Activated naive CD4-positive, alpha-beta T cell (primary cell): ENCODE data around the gene NCOA7.
"Not testable (repeated sequence)": the region's sequence is repeated elsewhere in the genome, so short reads cannot be mapped to it uniquely, and the experiment has no call there.

ENCODE experiments used
- DNase-seq, 4 experiments: peaks; one replicate each; lab custom pipeline; 2025; lab: John Stamatoyannopoulos, UW

The NCOA7 gene

DNA sequence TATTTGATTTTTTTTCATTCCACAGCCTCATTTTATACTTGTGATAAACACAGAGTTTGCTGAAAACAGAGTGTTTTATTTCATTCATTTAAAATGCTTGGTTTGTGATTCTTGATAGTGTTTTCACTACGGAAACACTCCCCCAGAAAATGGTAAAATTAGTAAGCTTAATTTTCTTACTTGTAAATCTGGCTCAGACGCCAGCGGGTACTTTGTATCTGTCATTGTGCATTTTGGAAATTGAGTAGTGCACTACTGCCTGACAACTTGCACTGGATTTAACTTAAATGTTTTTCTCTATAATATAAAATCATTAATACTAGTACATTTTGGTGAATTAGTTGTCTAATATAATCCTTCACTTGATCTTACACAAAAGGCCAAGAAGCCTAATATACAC, 128.9 kb downstream of the NCOA7 start:
- no peak for DNase-seq

DNA sequence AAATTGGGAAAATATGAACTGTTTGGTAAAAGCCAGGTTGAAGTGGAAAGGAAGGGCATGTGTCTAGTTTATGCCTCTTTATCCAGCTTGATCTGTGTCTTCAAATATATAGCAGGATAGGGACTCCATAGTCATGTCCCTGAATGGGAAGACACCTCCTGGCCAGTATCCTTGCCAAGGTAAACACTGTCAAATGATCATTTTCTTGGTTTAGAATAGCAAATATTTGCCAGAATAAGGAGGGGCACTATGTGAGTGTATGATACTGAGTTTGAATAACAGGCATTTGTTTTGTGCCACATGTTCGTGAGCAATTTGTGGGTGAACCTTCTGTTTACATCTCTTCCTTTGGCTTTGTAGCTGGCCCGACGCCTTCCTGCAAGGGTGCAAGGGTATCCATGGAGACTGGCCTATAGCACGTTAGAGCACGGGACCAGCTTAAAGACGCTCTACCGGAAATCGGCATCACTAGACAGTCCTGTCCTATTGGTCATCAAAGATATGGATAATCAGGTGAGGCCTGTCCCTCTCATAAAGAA, 131.6 kb downstream of the NCOA7 start:
- DNase-seq: no peak

DNA sequence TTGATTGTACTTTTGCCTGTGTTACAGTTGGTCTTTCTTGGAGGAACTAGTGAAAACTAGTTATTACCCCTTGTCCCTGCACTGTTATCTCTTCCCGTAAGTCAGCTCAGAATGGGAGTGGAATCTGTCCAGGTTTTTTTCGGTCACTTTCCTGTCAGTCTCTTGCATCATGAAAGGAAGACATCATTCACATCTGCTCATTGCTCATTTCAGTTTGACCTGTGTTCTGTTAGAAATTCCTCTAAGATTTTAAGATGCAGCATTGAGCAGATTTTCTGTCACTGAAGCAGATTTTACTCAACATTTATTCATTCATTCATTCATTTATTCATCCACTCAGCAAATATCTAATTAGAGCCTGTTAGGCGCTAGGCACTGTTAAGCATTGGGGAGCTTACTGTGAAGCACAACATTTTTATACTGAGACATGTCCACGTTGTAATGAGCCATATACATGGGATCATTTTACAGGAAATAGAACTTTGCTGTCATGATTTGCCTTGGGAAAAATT, 132.7 kb downstream of the NCOA7 start:
- DNase-seq: no peak

- DNase-seq: no peak
Measured at GRCh38 chr6:125924169-125924568, 133.4 kb downstream of the NCOA7 start.

GRCh38 chr6:125924697-125925358, 134.1 kb downstream of the NCOA7 start:
- no peak for DNase-seq

DNA sequence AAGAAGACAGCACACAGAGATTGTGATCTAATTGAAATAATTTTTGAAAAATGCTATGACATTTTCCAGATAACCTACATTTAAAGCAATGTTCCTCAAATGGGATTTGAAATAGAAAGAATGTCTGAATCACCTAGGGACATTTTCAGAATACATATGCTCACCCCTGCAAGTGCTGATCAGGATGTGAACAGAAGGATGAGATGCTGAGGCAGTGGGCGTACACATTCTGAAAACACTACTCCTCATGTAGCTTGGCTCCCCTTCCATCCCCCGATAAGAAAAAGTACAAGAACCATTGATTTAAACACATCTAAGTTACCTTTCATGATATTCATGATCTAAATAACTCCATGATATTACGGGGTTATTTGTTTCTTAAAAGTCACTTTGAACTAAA, 136.0 kb downstream of the NCOA7 start:
- no peak for DNase-seq

GRCh38 chr6:125927761-125928160, 137.0 kb downstream of the NCOA7 start:
- no peak for DNase-seq

- DNase-seq: no peak
Measured at GRCh38 chr6:125930765-125931418, 140.1 kb downstream of the NCOA7 start.

DNA sequence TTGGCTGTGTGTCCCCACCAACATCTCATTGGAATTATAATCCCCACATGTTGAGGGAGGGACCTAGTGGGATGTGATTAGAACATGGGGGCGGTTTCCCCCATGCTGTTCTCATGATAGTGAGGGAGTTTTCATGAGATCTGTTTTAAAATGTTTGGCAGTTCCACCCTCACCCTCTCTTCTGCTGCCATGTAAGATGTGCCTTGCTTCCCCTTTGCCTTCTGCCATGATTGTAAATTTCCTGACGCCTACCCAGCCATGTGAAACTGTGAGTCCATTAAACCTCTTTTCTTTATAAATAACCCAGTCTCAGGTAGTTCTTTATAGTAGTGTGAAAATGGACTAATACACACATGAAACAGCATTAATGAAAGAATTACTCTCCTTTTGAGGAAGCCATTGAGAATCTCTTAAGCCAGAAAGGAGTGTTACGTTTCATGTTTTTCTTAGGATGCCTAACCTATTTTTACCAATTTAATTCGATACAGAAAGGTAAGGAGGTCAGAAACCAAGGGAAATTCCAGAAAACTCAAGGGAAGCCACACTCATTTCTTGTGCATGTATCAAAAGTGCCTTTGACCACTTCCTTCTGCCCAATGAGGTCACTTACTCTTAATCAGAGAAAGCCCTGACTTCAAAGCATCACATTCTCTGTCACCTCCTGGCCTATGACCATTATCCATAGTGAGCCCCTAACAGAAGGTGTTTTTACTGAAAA, 141.1 kb downstream of the NCOA7 start:
- no peak for DNase-seq

GRCh38 chr6:125932451-125932795, 141.7 kb downstream of the NCOA7 start:
- DNase-seq: no peak

DNA sequence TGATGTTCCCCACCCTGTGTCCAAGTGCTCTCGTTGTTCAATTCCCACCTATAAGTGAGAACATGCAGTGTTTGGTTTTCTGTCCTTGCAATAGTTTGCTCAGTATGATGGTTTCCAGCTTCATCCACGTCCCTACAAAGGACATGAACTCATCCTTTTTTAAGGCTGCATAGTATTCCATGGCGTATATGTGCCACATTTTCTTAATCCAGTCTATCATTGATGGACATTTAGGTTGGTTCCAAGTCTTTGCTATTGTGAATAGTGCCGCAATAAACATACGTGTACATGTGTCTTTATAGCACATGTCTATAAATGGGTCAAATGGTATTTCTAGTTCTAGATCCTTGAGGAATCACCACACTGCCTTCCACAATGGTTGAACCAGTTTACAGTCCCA, 144.8 kb downstream of the NCOA7 start:
- DNase-seq: not testable (repeated sequence)

DNA sequence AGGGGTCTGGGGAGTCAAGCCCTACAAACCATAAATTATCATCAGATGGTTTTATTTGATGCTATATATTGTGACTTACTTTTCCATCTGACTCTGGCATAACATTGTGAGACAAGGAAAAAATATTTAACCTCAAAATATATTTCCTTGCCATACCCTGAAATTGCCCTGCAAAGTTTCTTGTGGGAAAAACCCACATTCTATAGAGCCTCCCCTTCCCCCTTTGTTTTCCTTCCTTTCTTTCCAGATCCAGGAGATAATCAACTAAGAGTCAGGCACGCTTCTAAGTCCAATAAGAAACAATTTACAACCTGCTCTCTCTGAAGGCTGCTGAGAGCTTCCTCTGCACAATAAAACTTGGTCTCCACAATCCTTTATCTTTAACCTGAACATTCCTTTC, 148.3 kb downstream of the NCOA7 start:
- no peak for DNase-seq

- DNase-seq: no peak
Measured at GRCh38 chr6:125939791-125940190, 149.0 kb downstream of the NCOA7 start.

- DNase-seq: no peak
Measured at GRCh38 chr6:125940247-125941041, 149.7 kb downstream of the NCOA7 start.

DNA sequence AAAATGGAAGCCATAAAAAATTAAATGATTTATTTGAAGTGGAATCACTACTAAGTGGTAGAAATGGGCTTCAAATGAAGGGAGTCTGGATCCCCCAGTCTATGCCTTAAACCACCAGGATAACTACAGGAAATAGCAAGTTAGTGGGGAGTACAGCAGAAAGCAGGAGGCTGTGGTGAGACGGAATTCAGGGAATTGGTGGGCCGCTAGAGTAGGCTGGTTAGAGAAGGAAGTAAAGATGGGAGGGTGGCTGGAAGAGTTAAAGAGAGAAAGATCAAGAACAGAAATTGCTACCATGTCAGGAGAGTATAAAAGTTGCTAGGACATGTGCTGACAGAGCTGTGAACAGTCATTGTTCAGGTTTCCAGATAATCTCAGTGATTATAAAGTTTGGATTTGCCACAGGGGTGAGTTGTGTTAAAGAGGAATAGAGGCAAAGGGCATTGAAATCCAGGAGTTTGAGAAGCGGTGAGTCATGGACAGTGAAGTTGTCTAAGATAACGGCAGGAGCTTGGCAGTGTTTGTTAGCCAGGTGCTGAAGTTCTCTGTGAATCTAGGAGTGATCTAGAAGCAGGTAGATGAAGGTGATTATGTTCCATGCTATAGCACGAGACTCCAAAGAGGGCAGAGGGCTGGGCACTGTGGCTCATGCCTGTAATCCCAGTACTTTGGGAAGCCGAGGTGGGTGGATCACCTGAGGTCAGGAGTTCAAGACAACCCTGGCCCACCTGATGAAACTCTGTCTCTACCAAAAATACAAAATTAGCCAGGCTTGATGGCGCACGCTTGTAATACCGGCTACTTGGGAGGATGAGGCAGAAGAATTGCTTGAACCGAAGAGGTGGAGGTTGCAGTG, 152.1 kb downstream of the NCOA7 start:
- DNase-seq: no peak

- no peak for DNase-seq
Measured at GRCh38 chr6:125943528-125944433, 153.0 kb downstream of the NCOA7 start.

GRCh38 chr6:125944434-125944816, 153.7 kb downstream of the NCOA7 start:
- no peak for DNase-seq

- DNase-seq: no peak
Measured at GRCh38 chr6:125944896-125945295, 154.1 kb downstream of the NCOA7 start.

DNA sequence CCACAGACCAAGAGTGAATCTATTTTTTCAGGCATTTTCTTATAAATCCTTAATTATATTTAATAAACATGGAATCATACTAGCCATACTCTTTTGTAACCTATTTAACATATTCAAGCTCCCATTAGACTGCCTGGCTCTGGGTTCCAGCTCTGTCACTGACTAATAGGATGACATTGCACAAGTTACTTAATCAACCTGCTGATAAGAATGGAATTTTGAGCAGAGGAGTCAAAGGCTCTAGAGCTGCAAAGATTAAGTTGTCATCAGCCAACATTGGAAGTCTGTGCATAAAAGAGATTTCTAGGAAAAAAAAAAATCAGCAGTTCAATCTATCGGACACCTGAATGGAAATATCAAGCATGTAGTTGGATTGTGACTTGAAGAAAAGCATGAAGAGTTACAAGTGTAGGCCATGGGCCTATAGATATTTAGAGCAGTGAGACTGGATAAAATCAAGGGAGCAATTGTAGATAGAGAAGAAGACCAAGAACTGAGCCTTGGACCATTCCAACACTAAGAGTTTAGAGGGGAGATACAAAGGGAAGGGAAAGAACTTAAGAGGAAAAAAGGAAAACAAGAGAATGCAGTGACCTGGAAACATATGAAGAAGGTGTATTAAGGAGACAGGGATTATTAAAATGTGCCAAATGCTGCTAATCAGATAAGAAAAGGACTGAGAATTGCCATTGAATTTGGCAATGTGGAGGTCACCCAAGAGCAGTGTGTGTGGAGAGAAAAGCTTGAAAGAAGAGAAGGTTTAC, 154.8 kb downstream of the NCOA7 start:
- DNase-seq: no peak
